GM12891 (cell line): ENCODE measurements around the gene NPY.

Source experiments
- POLR2A ChIP-seq: IDR thresholded peaks from 2 replicates; pipeline ENCODE4 v1.6.1; 2011; ENCODE audit warnings: low read depth, low read length, control low read depth
- POLR2AphosphoS5 ChIP-seq: IDR thresholded peaks from 2 replicates; pipeline ENCODE4 v1.6.1; 2011; ENCODE audit warnings: low read depth, low read length, control low read depth
- TAF1 ChIP-seq: IDR thresholded peaks from 2 replicates; pipeline ENCODE4 v1.6.1; 2011; ENCODE audit warnings: low read depth, low read length, control low read depth

DNA sequence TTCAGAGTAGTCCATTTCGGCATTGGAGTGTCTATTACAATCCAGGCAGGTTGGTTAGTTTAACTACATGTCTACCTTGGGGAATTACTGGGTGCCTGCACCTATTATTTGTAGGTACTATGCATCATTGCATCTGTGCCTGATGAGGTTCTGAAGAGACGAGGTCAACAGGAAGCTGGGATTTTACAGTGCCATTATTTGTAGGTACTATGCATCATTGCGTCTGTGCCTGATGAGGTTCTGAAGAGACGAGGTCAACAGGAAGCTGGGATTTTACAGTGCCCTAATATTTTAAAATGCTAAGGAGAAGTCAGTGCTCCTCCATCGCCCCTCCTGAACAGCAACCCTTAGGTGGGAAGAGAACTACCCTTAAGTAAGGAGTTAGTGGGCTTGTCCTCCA, 41.7 kb downstream of the NPY start:
- no peak for TF ChIP-seq POLR2A
- TF ChIP-seq POLR2AphosphoS5, result no peak
- TF ChIP-seq TAF1, result no peak
